ENCODE results near the gene DCAF6.
"Not testable (repeated sequence)": the region's sequence is repeated elsewhere in the genome, so short reads cannot be mapped to it uniquely, and the experiment has no call there.

Gene DCAF6

GRCh38 chr1:167936068-167936929, at the start of gene DCAF6:
DCAF6 (plus strand) TSS chr1:167936683; CDS start chr1:167936912, 229 bp downstream.
- peak within 1 kb of the TSS; percentile 87 for H3K4me3 ChIP-seq (ENCODE audit: low read depth, low read length)
- TF ChIP-seq CTCF (IDR thresholded peaks at IDR 0.05; ENCODE audit: borderline replicate concordance, insufficient read depth, low read depth, low read length), result no peak

- H3K4me3 ChIP-seq (ENCODE audit: low read depth, low read length), result not testable (repeated sequence)
These were observed 49.3 kb upstream of the DCAF6 start for GRCh38 chr1:167887187-167887586.

- no peak for TF ChIP-seq CTCF (IDR thresholded peaks at IDR 0.05; ENCODE audit: borderline replicate concordance, insufficient read depth, low read depth, low read length)
- H3K4me3 ChIP-seq (ENCODE audit: low read depth, low read length), result no peak overlapping the region
These were observed 46.1 kb upstream of the DCAF6 start for GRCh38 chr1:167890400-167890799.

GRCh38 chr1:167893798-167894197, 42.7 kb upstream of the DCAF6 start:
- no peak for TF ChIP-seq CTCF (IDR thresholded peaks at IDR 0.05; ENCODE audit: borderline replicate concordance, insufficient read depth, low read depth, low read length)
- no peak overlapping the region for H3K4me3 ChIP-seq (ENCODE audit: low read depth, low read length)

GRCh38 chr1:167898578-167899222, 37.8 kb upstream of the DCAF6 start:
- no peak overlapping the region for H3K4me3 ChIP-seq (ENCODE audit: low read depth, low read length)
- no peak for TF ChIP-seq CTCF (IDR thresholded peaks at IDR 0.05; ENCODE audit: borderline replicate concordance, insufficient read depth, low read depth, low read length)

- H3K4me3 ChIP-seq (ENCODE audit: low read depth, low read length), result no peak overlapping the region
- no peak for TF ChIP-seq CTCF (IDR thresholded peaks at IDR 0.05; ENCODE audit: borderline replicate concordance, insufficient read depth, low read depth, low read length)
These were observed 37.2 kb upstream of the DCAF6 start for GRCh38 chr1:167899253-167899681.

GRCh38 chr1:167900907-167901306, 35.6 kb upstream of the DCAF6 start:
- no peak overlapping the region for H3K4me3 ChIP-seq (ENCODE audit: low read depth, low read length)
- no peak for TF ChIP-seq CTCF (IDR thresholded peaks at IDR 0.05; ENCODE audit: borderline replicate concordance, insufficient read depth, low read depth, low read length)

All from GM12875 (cell line).